HEK293 (cell line): ENCODE results near the gene WDR20.

Experiments
- TCF7L2 ChIP-seq: IDR thresholded peaks from 2 replicates; pipeline ENCODE4 v1.6.1; 2011; ENCODE audit warnings: low read depth, mild to moderate bottlenecking, inconsistent platforms, low read length, moderate library complexity, borderline replicate concordance
- YY1 ChIP-seq: fragments of 450-650 bp; formaldehyde crosslinking; IDR thresholded peaks from 2 replicates; pipeline ENCODE4 v1.5.1; 2018; ENCODE audit warnings: missing biosample characterization, missing genetic modification characterization
- ZNF610 ChIP-seq: fragments of 450-650 bp; formaldehyde crosslinking; IDR thresholded peaks from 2 replicates; pipeline ENCODE4 v1.5.1; 2016; ENCODE audit warnings: missing biosample characterization, missing genetic modification characterization, borderline replicate concordance

DNA sequence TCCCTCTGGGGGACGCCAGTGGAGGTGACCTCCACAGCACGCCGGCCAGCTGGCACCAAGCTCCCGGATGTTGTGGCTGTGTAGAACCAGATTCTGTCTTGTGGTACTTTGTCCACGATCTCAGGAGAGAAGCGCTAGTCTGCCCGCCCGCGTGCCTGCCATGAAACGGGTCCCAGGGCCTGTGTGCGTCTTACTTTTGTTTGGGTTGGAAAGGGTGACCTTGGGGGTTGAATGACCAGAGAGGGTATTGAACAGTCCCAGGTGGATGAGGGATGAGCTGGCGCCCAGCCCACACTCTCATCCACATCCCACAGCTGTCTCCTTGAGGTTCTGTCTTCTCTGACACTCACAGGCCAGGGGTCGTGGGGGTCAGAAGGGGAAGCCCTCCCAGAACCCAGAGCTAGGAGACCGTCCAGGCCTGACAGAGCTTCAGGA is 78.3 kb downstream of the WDR20 start:
- TF ChIP-seq ZNF610 (tag by site-specific recombination) (no peak), YY1 (tag by site-specific recombination) (no peak), TCF7L2 (no peak)
